GM18873 (cell line): ENCODE measurements around the gene C20orf204.

Experiments used
- ATAC-seq: cut with Tn5 transposase; IDR thresholded peaks from one replicate; pipeline ENCODE4 v1.9.1; 2021; ENCODE audit warnings: mild to moderate bottlenecking, moderate library complexity, moderate number of reproducible peaks; ENCODE audit not compliant: unreplicated experiment, low FRiP score

The C20orf204 gene

GRCh38 chr20:64041040-64041780 is 5.2 kb downstream of the C20orf204 start:
- no peak for ATAC-seq

GRCh38 chr20:64041781-64042053 is 5.7 kb downstream of the C20orf204 start:
- no peak for ATAC-seq

- no peak for ATAC-seq
These were observed 6.2 kb downstream of the C20orf204 start for GRCh38 chr20:64042054-64042781.

- ATAC-seq: no peak
These were observed 7.8 kb downstream of the C20orf204 start for GRCh38 chr20:64043768-64044167.

- ATAC-seq: no peak
These were observed 8.7 kb downstream of the C20orf204 start for GRCh38 chr20:64044484-64045247.

- ATAC-seq: no peak
These were observed 9.5 kb downstream of the C20orf204 start for GRCh38 chr20:64045346-64046011.

- ATAC-seq: no peak
These were observed 11.0 kb downstream of the C20orf204 start for GRCh38 chr20:64047046-64047389.

- ATAC-seq: no peak
These were observed 12.0 kb downstream of the C20orf204 start for GRCh38 chr20:64047968-64048401.

- ATAC-seq: no peak
These were observed 12.5 kb downstream of the C20orf204 start for GRCh38 chr20:64048402-64049044.

GRCh38 chr20:64049060-64049877 is 13.3 kb downstream of the C20orf204 start, which contains the start of gene SOX18:
TSS of gene SOX18 (minus strand) at chr20:64049639. CDS start at chr20:64049516, 123 bp downstream.
- ATAC-seq: no peak

- ATAC-seq: no peak
These were observed 13.9 kb downstream of the C20orf204 start for GRCh38 chr20:64049878-64050260.

- no peak for ATAC-seq
These were observed 14.5 kb downstream of the C20orf204 start for GRCh38 chr20:64050261-64051032.

GRCh38 chr20:64051033-64051452 is 15.1 kb downstream of the C20orf204 start:
- no peak for ATAC-seq

- no peak for ATAC-seq
These were observed 15.8 kb downstream of the C20orf204 start for GRCh38 chr20:64051561-64052325.

- ATAC-seq: no peak
These were observed 16.3 kb downstream of the C20orf204 start for GRCh38 chr20:64052326-64052722.

GRCh38 chr20:64052987-64053840 is 17.2 kb downstream of the C20orf204 start:
- no peak for ATAC-seq
